Nephron (organoid): ENCODE results near the gene STAT1.
A peak's percentile ranks its signal among the peaks of the same experiment; 100 is the strongest.

Source experiments
- H3K27ac Mint-ChIP-seq, 3 experiments: 2 replicates each; pipeline ENCODE4 v1.8.0; 2020; ENCODE audit warnings: mixed read lengths in 3 of 3, mild to moderate bottlenecking in 2 of 3, moderate library complexity in 1 of 3
- H3K27me3 Mint-ChIP-seq: 2 replicates; pipeline ENCODE4 v1.8.0; 2021; ENCODE audit warnings: low read depth, mild to moderate bottlenecking, moderate library complexity, mixed read lengths
- H3K36me3 Mint-ChIP-seq: 2 replicates; pipeline ENCODE4 v1.8.0; 2020; ENCODE audit warnings: low read depth, mixed read lengths
- H3K4me1 Mint-ChIP-seq: 2 replicates; pipeline ENCODE4 v1.8.0; 2020; ENCODE audit warnings: mixed read lengths
- H3K4me3 Mint-ChIP-seq, 3 experiments: 2 replicates each; pipeline ENCODE4 v1.8.0; 2020; ENCODE audit warnings: mild to moderate bottlenecking in 3 of 3, mixed read lengths in 3 of 3, moderate library complexity in 2 of 3
- H3K9me3 Mint-ChIP-seq: 2 replicates; pipeline ENCODE4 v1.8.0; 2020; ENCODE audit warnings: mixed read lengths
- TF ChIP-seq, protein P1 (sequence below), 3 experiments: fragments of 200-600 bp; sonication (generic); IDR thresholded peaks; one replicate each; pipeline ENCODE4 v1.5.0; 2021; ENCODE audit warnings: antibody characterized with exemption in 3 of 3; ENCODE audit not compliant: unreplicated experiment in 3 of 3

The STAT1 gene

DNA sequence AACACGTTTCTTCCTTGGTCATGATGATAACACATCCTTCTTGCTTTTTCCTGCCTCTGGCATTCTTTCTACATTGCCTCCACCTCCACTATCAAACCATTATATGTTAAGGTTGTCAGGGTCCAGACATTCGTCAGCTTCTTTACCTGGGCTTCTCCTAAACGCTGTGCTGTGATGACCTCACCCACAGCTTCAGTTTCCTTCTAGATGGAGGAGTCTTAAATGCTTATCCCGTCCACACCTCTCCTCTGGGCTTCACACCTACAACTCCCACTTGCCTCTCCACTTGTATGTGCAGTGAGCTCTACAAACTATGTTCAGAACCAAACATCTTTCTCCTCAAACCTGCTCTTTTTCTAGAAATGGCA is 666 bp upstream of the STAT1 start:
- no peak overlapping the region for H3K4me3 Mint-ChIP-seq
- no peaks in the 10 kb centered on the region for H3K9me3 Mint-ChIP-seq
- H3K27ac Mint-ChIP-seq, result no peak overlapping the region

DNA sequence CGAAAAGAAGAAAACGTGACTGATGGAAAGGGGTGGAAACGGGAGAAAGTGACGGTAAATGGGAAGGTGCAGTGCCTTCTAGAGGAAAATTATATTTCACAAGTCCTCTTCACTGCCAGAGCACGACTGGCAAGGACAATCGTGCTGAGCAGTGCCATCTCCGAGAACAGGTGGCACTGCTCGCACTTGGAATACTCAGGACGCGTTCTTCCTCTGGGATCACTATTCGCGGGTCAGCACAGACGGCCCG is 364 bp downstream of the STAT1 start:
- no peaks in the 10 kb centered on the region for H3K9me3 Mint-ChIP-seq
- TF ChIP-seq, protein P1, sequence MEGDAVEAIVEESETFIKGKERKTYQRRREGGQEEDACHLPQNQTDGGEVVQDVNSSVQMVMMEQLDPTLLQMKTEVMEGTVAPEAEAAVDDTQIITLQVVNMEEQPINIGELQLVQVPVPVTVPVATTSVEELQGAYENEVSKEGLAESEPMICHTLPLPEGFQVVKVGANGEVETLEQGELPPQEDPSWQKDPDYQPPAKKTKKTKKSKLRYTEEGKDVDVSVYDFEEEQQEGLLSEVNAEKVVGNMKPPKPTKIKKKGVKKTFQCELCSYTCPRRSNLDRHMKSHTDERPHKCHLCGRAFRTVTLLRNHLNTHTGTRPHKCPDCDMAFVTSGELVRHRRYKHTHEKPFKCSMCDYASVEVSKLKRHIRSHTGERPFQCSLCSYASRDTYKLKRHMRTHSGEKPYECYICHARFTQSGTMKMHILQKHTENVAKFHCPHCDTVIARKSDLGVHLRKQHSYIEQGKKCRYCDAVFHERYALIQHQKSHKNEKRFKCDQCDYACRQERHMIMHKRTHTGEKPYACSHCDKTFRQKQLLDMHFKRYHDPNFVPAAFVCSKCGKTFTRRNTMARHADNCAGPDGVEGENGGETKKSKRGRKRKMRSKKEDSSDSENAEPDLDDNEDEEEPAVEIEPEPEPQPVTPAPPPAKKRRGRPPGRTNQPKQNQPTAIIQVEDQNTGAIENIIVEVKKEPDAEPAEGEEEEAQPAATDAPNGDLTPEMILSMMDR (IDR thresholded peaks at IDR 0.05; ENCODE audit: unreplicated experiment in 3 of 3), result no peak
- H3K27ac Mint-ChIP-seq, result no peak overlapping the region
- no peak overlapping the region for H3K4me3 Mint-ChIP-seq
- H3K27me3 Mint-ChIP-seq, result peaks cover 10% of the 10 kb centered on the region
- no peaks in the 10 kb centered on the region for H3K4me1 Mint-ChIP-seq
- peaks cover 11% of the 10 kb centered on the region for H3K36me3 Mint-ChIP-seq

More for the DNA sequence above, 666 bp upstream of the STAT1 start:
- TF ChIP-seq, protein P1 (IDR thresholded peaks at IDR 0.05; ENCODE audit: unreplicated experiment in 3 of 3), result no peak
- Mint-ChIP-seq H3K4me1 (no peaks in the 10 kb centered on the region), H3K36me3 (peaks cover 7% of the 10 kb centered on the region), H3K27me3 (peaks cover 10% of the 10 kb centered on the region)

DNA sequence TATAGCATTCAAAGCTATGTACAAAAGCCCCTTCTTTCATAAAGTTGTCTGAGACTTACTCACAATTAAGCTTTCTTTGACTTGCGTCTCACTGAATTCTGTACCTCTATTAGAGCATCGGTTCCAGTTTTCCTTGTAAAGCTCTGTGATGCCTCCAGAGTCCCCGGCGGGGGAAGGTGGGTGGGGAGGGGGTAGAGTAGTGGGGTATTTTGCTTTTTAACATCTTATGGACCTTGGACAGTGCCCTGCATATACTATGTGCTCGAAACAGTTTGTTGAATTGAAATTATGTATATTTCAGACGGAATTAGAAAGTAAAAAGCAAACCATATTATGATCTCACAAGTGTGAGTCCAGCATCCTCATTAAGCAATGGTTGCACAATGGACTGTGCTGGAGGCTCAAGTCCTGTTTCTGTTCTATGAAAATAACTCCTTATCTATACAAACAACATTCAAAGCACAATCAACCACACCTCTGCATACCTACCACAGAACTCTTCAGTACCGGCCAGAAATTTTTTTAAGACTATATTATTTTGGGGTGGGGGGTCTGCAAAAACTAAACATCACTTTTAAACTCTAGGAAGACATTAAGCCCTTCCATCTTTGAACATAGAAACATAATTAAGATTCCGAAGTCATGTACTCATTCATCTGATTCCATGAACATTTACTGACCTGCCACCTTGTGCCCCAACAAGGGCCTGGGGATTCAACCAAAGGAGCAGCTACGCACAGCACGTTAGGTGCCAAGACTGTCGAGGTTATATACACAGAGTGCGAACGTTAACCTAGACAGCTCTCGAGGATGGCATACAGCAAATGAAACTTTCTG is 908 bp downstream of the STAT1 start:
- Mint-ChIP-seq H3K4me3 (no peak overlapping the region), H3K36me3 (peaks cover 15% of the 10 kb centered on the region), H3K27ac (no peak overlapping the region), H3K27me3 (peaks cover 10% of the 10 kb centered on the region), H3K4me1 (no peaks in the 10 kb centered on the region), H3K9me3 (no peaks in the 10 kb centered on the region)
- TF ChIP-seq, protein P1 (IDR thresholded peaks at IDR 0.05; ENCODE audit: unreplicated experiment in 3 of 3), result no peak

DNA sequence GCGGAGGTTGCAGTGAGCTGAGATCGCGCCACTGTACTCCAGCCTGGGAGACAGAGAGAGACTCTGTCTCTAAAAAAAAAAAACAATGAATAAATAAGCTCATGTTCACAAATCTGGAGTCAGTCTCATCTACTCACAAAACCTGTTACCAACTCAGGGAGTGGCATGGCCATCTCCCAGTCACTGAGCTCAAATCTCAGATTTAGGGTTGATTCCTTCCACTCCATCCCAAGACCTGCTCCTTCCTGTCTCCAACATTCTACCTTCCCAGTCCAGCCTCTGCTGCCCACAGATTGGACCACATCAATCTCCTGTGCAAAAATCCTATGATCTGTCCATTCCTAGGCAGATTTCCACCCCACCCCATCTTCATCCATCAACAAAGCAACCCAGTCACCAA is 1.6 kb downstream of the STAT1 start:
- TF ChIP-seq, protein P1 (IDR thresholded peaks at IDR 0.05; ENCODE audit: unreplicated experiment in 3 of 3), result no peak
- Mint-ChIP-seq H3K4me1 (no peaks in the 10 kb centered on the region), H3K9me3 (no peaks in the 10 kb centered on the region), H3K4me3 (no peak overlapping the region), H3K36me3 (peaks cover 22% of the 10 kb centered on the region), H3K27me3 (peaks cover 10% of the 10 kb centered on the region), H3K27ac (no peak overlapping the region)

DNA sequence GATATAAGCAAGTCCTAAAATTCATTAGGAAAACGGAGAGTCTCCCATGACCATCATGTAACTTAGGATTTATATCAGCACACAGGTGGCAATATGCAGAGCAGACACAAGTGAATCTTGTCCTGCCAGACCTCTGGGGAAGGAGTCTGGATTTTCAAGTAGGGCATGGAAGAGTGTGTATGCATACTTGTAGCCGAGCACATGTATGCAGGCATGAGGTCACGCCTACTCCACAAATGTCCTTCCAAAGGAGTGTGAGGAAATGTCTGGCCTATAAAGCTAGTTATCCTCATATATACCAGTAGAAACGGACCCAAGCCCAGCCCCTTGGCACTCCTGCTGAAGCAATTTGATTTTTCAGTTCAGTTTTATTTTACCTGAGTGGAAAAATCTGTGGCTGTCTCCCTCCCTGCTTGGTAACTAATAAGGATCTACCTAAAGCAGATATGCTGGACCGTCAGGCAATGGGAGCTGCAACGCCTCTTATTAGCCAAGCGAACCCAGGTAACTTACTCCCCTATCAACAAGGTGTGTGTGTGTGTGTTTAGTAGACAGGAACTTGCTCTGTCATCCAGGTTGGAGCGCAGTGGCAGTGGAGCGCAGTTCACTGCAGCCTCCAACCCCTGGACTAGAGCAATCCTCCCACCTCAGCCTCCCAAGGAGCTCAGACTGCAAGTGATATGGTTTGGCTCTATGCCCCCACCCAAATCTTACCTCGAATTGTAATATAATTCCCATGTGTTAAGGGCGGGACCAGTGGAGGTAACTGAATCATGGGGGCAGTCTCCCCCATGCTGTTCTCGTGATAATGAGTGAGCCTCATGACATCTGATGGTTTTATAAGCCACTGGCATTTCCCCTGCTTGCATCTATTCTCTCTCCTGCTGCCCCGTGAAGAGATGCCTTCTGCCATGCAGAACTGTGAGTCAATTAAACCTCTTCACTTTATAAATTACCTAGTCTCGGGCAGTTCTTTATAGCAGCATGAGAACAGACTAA is 2.8 kb downstream of the STAT1 start:
- H3K36me3 Mint-ChIP-seq, result peaks cover 33% of the 10 kb centered on the region
- peaks cover 6% of the 10 kb centered on the region for H3K27me3 Mint-ChIP-seq
- TF ChIP-seq, protein P1 (IDR thresholded peaks at IDR 0.05; ENCODE audit: unreplicated experiment in 3 of 3), result no peak
- no peak overlapping the region for H3K27ac Mint-ChIP-seq
- H3K4me3 Mint-ChIP-seq, result peak overlapping the region in 1 of 3 experiments; percentile 35
- H3K4me1 Mint-ChIP-seq, result no peaks in the 10 kb centered on the region
- no peaks in the 10 kb centered on the region for H3K9me3 Mint-ChIP-seq
